Kidney epithelial cell (primary cell): ENCODE data around the gene LRRC10B. TPM values are rescaled to one million over a fixed set of nuclear protein-coding genes. Genes with fewer than 3 reads are reported as not detected.

Experiments used
- DNase-seq: peaks from one replicate; pipeline ENCODE4 v3.0.0-alpha.2; 2010; ENCODE audit warnings: low read depth
- H3K27me3 ChIP-seq: 2 replicates; pipeline ENCODE4 v1.6.0; 2011; ENCODE audit warnings: low read length; ENCODE audit not compliant: control insufficient read depth, insufficient read depth
- H3K36me3 ChIP-seq: 2 replicates; pipeline ENCODE4 v1.5.1; 2011; ENCODE audit warnings: low read length; ENCODE audit not compliant: control insufficient read depth, insufficient read depth
- H3K4me3 ChIP-seq: 2 replicates; pipeline ENCODE4 v1.5.1; 2011; ENCODE audit warnings: low read depth, mild to moderate bottlenecking, control low read depth, low read length
- CTCF ChIP-seq: IDR thresholded peaks from 2 replicates; pipeline ENCODE4 v1.5.1; 2011; ENCODE audit warnings: mild to moderate bottlenecking, moderate library complexity, low read length, control low read depth, inconsistent platforms; ENCODE audit not compliant: insufficient read depth, poor library complexity, severe bottlenecking
- total RNA-seq: library from RNA; depleted of rRNA; stranded (reverse); fragments of >200 nt; gene quantifications from 2 replicates; pipeline ENCODE4 v1.2.3, GENCODE V29; 2015

The LRRC10B gene
- total RNA-seq, 1 donor from 2014 or later, result 0.25 TPM

GRCh38 chr11:61518032-61518795 lies 9.7 kb downstream of the LRRC10B start:
- no peak for TF ChIP-seq CTCF
- no peak for DNase-seq
- no peaks in the 10 kb centered on the region for H3K36me3 ChIP-seq
- H3K27me3 ChIP-seq, result peaks cover 29% of the 10 kb centered on the region
- H3K4me3 ChIP-seq, result no peak overlapping the region

GRCh38 chr11:61522881-61523280 lies 14.3 kb downstream of the LRRC10B start:
- Histone ChIP-seq H3K4me3 (no peak overlapping the region), H3K27me3 (peaks cover 32% of the 10 kb centered on the region), H3K36me3 (no peaks in the 10 kb centered on the region)
- no peak for DNase-seq
- no peak for TF ChIP-seq CTCF

- no peak for DNase-seq
- TF ChIP-seq CTCF, result no peak
- peaks cover 43% of the 10 kb centered on the region for H3K27me3 ChIP-seq
- H3K4me3 ChIP-seq, result no peak overlapping the region
- no peaks in the 10 kb centered on the region for H3K36me3 ChIP-seq
These were observed 15.9 kb downstream of the LRRC10B start for GRCh38 chr11:61524446-61524845.

- TF ChIP-seq CTCF, result no peak
- no peak for DNase-seq
- no peaks in the 10 kb centered on the region for H3K36me3 ChIP-seq
- H3K27me3 ChIP-seq, result peaks cover 48% of the 10 kb centered on the region
- no peak overlapping the region for H3K4me3 ChIP-seq
These were observed 16.5 kb downstream of the LRRC10B start for GRCh38 chr11:61524963-61525587.

- Histone ChIP-seq H3K36me3 (no peaks in the 10 kb centered on the region), H3K27me3 (peaks cover 56% of the 10 kb centered on the region), H3K4me3 (no peak overlapping the region)
- no peak for TF ChIP-seq CTCF
- DNase-seq, result no peak
These were observed 17.7 kb downstream of the LRRC10B start for GRCh38 chr11:61526229-61526628.
